Measurements from ENCODE around the gene UGT1A9.
"Not testable (repeated sequence)": the region's sequence is repeated elsewhere in the genome, so short reads cannot be mapped to it uniquely, and the experiment has no call there.

The UGT1A9 gene

GRCh38 chr2:233713262-233713615, 41.5 kb downstream of the UGT1A9 start:
- DNase-seq, result no peak

- no peak for DNase-seq
Measured at GRCh38 chr2:233714121-233714520, 42.4 kb downstream of the UGT1A9 start.

- no peak for DNase-seq
Measured at GRCh38 chr2:233718552-233718951, 46.9 kb downstream of the UGT1A9 start, which contains the start of gene UGT1A4. Gene UGT1A4 (plus strand): TSS chr2:233718736. CDS start chr2:233718821, 85 bp downstream.

DNA sequence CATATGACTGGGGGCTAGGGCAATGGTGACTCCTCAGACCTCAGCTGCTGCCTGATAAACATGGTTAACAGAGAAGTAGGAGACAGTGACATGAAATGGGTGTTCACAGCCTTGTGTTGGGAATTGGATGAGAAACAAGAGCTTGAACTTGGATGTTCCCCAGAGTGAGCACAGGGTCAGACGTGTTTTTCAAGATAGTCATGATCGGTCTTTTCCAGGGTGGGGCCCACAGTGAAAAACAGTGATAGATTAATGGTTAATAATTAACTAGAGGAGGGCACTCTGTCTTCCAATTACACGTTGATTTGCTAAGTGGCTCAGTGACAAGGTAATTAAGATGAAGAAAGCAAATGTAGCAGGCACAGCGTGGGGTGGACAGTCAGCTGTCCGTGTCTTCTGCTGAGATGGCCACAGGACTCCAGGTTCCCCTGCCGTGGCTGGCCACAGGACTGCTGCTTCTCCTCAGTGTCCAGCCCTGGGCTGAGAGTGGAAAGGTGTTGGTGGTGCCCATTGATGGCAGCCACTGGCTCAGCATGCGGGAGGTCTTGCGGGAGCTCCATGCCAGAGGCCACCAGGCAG, 57.1 kb downstream of the UGT1A9 start, which contains the start of gene UGT1A3:
Gene UGT1A3, plus strand, starts transcription at position 320 of the 579 bp plus-strand sequence. Its CDS starts 85 bp downstream, at position 405.
- DNase-seq, result no peak

DNA sequence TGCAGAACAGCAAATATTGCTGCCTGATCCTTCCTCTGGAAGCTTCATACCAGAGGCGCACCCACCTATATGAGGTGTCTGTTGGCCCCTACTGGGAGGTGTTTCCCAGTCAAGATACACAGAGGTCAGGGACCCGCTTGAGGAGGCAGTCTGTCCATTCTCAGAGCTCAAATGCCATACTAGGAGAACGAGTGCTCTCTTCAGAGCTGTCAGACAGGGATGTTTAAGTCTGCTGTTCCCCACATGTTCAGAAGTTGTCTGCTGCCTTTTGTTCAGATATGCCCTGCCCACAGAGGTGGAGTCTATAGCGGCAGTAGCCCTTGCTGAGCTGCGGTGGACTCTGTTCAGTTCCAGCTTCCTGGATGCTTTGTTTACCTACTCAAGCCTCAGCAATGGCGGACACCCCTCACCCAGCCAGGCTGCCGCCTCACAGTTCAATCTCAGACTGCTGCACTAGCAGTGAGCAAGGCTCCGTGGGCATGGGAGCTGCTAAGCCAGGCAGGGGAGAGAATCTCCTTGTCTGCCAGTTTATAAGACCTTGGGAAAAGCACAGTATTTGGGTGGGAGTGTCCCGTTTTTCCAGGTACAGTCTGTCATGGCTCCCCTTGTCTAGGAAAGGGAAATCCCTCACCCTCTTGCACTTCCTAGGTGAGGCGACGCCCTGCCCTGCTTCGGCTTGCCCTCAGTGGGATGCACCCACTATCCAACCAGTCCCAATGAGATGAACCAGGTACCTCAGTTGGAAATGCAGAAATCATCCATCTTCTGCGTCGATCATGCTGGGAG, 65.4 kb downstream of the UGT1A9 start:
- DNase-seq, result peak; percentile 33

DNA sequence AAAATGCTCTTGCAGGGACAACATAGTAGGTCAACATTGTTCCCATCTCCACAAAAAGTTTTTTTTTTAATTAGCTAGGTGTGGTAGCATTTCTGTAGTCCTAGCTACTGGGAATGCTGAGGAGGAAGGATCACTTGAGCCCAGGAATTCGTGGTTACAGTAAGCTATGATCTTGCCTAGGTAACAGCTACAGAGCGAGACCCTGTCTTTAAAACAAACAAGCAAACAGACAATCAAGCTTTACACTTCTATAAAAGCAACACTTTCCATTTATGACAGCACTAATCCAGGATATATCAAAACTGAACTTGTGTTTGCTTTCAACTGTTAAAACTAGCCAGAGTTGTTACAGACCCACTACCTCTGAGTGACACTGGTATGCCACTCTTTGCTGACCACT, 69.2 kb downstream of the UGT1A9 start:
- no peak for DNase-seq

GRCh38 chr2:233743464-233744259, 72.0 kb downstream of the UGT1A9 start:
- no peak for DNase-seq

DNA sequence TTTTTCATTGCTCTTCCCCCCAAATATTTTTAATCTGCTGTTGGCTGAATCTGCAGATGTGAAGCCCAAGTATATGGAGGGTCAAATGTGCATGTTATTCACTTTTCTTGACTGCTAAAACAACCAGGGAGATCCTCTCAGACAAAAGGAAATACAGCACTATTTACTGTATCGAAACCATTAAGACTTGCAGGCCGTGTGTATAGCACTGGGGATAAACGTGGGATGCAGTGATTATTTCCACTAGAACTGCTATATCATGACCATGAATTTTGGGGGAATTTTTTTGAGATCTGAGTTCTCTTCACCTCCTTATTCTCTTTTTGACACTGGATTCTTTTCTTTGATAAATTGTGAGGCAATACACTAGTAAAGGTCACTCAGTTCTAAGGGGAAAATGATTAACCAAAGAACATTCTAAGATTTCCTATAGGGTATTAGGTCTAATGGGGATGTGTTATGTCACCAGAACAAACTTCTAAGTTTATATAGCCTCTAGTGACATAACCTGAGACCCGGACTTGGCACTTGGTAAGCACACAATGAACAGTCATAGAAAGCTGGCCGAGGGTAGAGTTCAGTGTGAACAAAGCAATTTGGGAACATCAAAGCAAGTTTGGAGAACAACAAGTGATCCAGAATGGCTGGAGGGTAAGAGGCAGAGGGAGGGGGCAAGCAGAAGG, 73.5 kb downstream of the UGT1A9 start:
- DNase-seq, result no peak

DNA sequence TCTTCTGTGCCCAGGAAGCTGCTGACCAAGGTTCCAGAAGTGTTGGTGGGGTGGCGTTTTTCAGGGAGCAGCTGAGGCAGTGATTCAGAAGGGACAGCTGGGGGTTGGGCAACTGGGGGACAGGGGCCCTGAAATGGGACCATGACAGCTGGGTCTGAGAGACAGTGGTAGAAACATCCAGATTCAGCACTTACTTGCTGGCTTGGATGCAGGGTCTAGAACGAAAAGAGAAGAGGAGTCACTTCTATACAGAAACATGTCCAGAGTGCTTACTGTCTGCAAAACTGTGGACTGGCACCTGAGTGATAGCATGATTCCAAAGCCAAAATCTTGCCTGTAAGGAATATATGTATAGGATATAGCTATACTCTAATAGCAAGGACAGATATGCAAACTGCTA, 74.1 kb downstream of the UGT1A9 start:
- not testable (repeated sequence) for DNase-seq

DNA sequence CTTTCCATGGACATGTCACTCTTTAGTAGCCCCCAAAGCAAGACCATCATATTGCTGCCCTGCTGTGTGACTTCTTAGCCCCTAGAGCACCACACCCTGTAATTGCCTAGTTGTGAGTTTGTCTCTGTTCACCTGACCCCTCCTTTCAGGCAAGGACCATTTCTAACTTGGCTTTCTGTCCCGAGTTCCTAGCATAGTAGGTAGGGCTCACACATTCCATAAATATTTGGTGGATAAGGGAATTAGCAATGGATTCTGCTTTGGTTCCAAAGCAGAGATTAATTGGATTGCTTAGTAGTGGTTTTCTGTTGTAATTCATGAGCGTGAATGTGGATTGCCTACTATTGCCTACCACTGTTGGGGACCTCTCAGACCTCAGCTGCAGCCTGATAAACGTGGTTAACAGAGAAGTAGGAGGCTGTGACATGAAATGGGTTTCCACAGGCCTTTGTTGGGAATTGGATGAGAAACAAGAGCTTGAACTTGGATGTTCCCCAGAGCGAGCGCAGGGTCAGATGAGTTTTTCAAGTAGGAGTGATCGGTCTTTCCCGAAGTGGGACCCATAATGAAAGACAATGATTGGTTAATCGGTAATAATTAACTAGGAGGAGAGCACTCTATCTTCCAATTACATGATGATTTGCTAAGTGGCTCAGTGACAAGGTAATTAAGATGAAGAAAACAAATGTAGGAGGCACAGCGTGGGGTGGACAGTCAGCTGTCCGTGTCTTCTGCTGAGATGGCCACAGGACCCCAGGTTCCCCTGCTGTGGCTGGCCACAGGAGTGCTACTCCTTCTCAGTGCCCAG, 75.0 kb downstream of the UGT1A9 start:
- no peak for DNase-seq

DNA sequence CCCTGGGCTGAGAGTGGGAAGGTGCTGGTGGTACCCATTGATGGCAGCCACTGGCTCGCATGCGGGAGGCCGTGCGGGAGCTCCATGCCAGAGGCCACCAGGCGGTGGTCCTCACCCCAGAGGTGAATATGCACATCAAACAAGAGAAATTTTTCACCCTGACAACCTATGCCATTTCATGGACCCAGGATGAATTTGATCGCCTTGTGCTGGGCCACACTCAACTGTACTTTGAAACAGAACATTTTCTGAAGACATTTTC, 75.5 kb downstream of the UGT1A9 start:
- no peak for DNase-seq

DNA sequence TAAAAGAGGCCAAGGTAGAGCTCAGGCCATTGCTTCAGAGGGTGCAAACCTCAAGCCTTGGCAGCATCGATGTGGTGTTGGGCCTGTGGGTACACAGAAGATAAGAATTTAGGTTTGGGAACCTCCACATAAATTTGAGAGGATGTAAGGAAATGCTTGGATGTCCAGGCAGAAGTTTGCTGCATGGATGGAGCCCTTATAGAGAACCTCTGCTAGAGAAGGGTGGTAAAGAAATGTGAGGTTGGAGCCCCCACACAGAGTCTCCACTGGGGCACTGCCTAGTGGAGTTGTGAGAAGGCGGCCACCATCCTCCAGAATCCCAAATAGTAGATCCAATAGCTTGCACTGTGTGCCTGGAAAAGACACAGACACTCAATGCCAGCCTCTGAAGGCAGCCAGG, 79.0 kb downstream of the UGT1A9 start:
- DNase-seq, result not testable (repeated sequence)

GRCh38 chr2:233751212-233752009, 79.7 kb downstream of the UGT1A9 start:
- DNase-seq, result not testable (repeated sequence)

DNA sequence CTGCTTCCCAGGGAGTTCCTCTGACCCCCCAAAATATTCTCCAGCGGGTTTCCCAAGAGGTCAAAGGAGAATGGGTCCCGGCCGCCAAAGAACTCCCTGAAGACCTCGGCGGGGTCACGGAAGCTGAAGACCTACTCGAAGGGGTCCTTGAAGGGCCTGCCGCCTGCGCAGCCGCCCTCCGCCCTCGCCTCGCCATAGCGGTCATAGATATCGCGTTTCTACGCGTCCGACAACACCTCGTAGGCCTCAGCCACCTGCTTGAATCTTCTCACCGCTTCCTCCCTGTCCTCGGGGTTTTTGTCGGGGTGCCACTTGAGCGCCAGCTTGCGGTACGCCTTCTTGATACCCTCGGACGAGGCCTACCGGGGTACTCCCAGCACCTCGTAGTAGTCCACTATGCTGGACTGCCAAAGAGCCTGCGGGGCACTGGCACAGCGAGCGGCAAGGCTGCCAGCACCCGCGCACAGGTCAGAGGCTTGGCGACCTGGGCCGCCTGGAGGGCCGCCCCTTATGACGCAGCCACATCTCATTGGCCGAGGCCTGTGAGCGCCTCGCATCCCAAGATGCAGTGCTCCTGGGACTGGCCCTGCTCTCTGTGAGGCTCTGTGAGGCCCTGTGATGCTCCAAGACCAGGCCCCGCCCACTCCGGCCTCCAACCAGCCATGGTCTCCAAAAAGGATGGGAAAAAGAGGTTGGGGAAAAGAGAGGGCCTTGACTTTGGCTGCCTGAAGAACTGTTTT, 83.3 kb downstream of the UGT1A9 start:
- no peak for DNase-seq

DNA sequence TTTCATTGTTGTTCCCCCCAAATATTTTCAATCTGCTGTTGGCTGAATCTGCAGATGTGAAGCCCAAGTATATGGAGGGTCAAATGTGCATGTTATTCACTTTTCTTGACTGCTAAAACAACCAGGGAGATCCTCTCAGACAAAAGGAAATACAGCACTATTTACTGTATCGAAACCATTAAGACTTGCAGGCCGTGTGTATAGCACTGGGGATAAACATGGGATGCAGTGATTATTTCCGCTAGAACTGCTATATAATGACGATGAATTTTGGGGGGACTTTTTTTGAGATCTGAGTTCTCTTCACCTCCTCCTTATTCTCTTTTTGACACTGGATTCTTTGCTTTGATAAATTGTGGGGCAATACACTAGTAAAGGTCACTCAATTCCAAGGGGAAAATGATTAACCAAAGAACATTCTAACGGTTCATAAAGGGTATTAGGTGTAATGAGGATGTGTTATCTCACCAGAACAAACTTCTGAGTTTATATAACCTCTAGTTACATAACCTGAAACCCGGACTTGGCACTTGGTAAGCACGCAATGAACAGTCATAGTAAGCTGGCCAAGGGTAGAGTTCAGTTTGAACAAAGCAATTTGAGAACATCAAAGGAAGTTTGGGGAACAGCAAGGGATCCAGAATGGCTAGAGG, 84.9 kb downstream of the UGT1A9 start:
- no peak for DNase-seq

DNA sequence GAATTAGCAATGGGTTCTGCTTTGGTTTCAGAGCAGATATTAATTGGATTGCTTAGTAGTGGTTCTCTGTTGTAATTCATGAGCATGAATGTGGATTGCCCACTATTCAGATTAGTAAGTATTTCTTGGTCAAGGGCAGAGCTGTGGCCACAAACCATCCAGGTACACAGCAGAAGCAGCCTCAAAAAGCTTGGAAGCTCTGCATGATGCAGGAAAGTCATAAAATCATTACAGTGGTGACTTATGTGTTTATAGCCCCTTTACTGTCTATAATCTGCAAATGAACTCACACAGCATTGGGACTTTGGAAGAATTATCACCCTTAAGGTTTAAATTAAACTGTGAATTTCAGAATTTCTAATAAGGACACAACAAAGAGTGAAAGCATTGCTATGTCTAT, 86.4 kb downstream of the UGT1A9 start:
- no peak for DNase-seq

- no peak for DNase-seq
Measured at GRCh38 chr2:233758849-233759248, 87.2 kb downstream of the UGT1A9 start.

DNA sequence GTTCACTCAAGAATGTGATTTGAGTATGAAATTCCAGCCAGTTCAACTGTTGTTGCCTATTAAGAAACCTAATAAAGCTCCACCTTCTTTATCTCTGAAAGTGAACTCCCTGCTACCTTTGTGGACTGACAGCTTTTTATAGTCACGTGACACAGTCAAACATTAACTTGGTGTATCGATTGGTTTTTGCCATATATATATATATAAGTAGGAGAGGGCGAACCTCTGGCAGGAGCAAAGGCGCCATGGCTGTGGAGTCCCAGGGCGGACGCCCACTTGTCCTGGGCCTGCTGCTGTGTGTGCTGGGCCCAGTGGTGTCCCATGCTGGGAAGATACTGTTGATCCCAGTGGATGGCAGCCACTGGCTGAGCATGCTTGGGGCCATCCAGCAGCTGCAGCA, 88.3 kb downstream of the UGT1A9 start, which contains the start of gene UGT1A1:
Gene UGT1A1, plus strand, starts transcription at position 228 of the 400 bp plus-strand sequence. Its CDS starts 18 bp downstream, at position 246.
- DNase-seq, result peak; percentile 29

DNA sequence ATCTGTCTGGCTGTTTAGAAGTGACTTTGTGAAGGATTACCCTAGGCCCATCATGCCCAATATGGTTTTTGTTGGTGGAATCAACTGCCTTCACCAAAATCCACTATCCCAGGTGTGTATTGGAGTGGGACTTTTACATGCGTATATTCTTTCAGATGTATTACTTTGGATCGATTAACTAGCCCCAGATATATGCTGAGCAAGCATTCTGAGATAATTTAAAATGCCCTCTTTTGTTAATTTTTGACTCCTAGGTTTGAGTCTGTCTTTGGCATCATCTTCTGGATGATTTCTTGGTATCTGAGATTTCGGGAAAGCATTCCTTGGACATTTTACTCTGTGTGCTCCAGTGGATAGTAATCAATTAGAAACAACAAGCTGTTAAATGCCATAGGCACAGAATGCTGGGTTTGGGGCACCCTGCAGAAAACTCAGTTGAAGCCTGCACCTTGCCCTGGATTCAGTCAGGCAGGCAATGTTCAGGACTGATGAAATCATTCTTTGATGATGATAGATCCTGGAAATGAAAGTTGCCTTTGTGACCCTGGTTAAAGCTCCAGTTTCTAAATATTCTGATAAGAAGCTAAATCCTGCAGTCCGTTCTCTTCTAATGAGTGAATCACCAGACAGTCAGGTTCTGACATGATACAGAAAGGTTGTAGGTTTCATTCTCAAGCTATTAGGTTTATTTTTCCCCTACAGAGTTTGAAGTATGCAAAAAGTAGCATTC, 89.5 kb downstream of the UGT1A9 start:
- no peak for DNase-seq

Data from DMS53 (cell line).